Fibroblast of lung (primary cell): Measurements from ENCODE around the gene NAT8L. TPM values are rescaled to one million over a fixed set of nuclear protein-coding genes. Genes with fewer than 3 reads are reported as not detected.

Experiments used
- DNase-seq, 2 donors: peaks; one replicate each; pipeline versions ENCODE4 v3.0.0 to v3.0.0-alpha.2; 2010; ENCODE audit warnings: low read depth in 2 of 2
- H2AFZ ChIP-seq: 2 replicates; pipeline ENCODE4 v1.5.1; 2012; ENCODE audit warnings: low read length, control low read depth, inconsistent platforms
- H3K27ac ChIP-seq: 2 replicates; pipeline ENCODE4 v1.5.1; 2011; ENCODE audit warnings: low read length, control low read depth; ENCODE audit not compliant: insufficient read depth
- H3K27me3 ChIP-seq: 2 replicates; pipeline ENCODE4 v1.5.1; 2011; ENCODE audit warnings: mild to moderate bottlenecking, low read length; ENCODE audit not compliant: control insufficient read depth, insufficient read depth
- H3K36me3 ChIP-seq: 2 replicates; pipeline ENCODE4 v1.5.1; 2011; ENCODE audit warnings: low read length; ENCODE audit not compliant: control insufficient read depth, insufficient read depth
- H3K4me1 ChIP-seq: 2 replicates; pipeline ENCODE4 v1.5.1; 2011; ENCODE audit warnings: low read length; ENCODE audit not compliant: control insufficient read depth, insufficient read depth; ENCODE audit errors: extremely low read depth
- H3K4me2 ChIP-seq: 2 replicates; pipeline ENCODE4 v1.5.1; 2011; ENCODE audit warnings: low read length, control low read depth; ENCODE audit not compliant: insufficient read depth; ENCODE audit errors: extremely low read depth
- H3K4me3 ChIP-seq, 4 experiments: fragments of 200-600 bp in 1 of 4; sonication (generic) in 1 of 4; replicated peaks in 1 of 4; 2 replicates each; pipeline ENCODE4 v1.5.1; 2011 to 2016; ENCODE audit warnings: low read length in 4 of 4, low read depth in 3 of 4, mild to moderate bottlenecking in 3 of 4, control low read depth in 2 of 4, inconsistent platforms in 1 of 4, mixed read lengths in 1 of 4; ENCODE audit not compliant: insufficient read depth in 1 of 4; ENCODE audit errors: control extremely low read depth in 1 of 4
- H3K79me2 ChIP-seq: 2 replicates; pipeline ENCODE4 v1.5.1; 2012; ENCODE audit warnings: mild to moderate bottlenecking, low read length, inconsistent platforms; ENCODE audit not compliant: control insufficient read depth, insufficient read depth
- H3K9ac ChIP-seq: 2 replicates; pipeline ENCODE4 v1.5.1; 2011; ENCODE audit warnings: mild to moderate bottlenecking, low read length, control low read depth; ENCODE audit not compliant: insufficient read depth
- H3K9me3 ChIP-seq: 2 replicates; pipeline ENCODE4 v1.5.1; 2012; ENCODE audit warnings: low read depth, low read length; ENCODE audit not compliant: control insufficient read depth, insufficient read depth
- H4K20me1 ChIP-seq: 2 replicates; pipeline ENCODE4 v1.5.1; 2011; ENCODE audit warnings: low read length; ENCODE audit not compliant: control insufficient read depth, insufficient read depth; ENCODE audit errors: extremely low read depth
- CTCF ChIP-seq, 2 donors: IDR thresholded peaks in 1 of 2; conservative IDR thresholded peaks in 1 of 2; 1 replicate in 1 of 2; 2 replicates in 1 of 2; pipeline ENCODE4 v1.5.1; 2011 to 2012; ENCODE audit warnings: low read length in 2 of 2, control low read depth in 1 of 2, inconsistent platforms in 1 of 2, low read depth in 1 of 2, mild to moderate bottlenecking in 1 of 2
- EZH2 ChIP-seq: IDR thresholded peaks from 2 replicates; pipeline ENCODE4 v1.5.1; 2012; ENCODE audit warnings: low read length, control low read depth, mild to moderate bottlenecking; ENCODE audit errors: missing control alignments
- polyA plus RNA-seq, 2 donors: library from polyadenylated mRNA; depleted of rRNA in 1 of 2; stranded (reverse) in 1 of 2; unstranded in 1 of 2; fragments of >200 nt; gene quantifications; 2 replicates each; pipeline ENCODE4 v1.2.1, GENCODE V29; 2011 to 2012; ENCODE audit warnings: missing spikeins in 1 of 2
- total RNA-seq: library from RNA; depleted of rRNA; stranded (reverse); fragments of >200 nt; gene quantifications from 2 replicates; pipeline ENCODE4 v1.2.1, GENCODE V29; 2014

The NAT8L gene
- total and polyA plus RNA-seq, 2 donors (not counting 1 experiment from before 2014, with no cell fraction given), result 0.01 to 0.17 TPM

DNA sequence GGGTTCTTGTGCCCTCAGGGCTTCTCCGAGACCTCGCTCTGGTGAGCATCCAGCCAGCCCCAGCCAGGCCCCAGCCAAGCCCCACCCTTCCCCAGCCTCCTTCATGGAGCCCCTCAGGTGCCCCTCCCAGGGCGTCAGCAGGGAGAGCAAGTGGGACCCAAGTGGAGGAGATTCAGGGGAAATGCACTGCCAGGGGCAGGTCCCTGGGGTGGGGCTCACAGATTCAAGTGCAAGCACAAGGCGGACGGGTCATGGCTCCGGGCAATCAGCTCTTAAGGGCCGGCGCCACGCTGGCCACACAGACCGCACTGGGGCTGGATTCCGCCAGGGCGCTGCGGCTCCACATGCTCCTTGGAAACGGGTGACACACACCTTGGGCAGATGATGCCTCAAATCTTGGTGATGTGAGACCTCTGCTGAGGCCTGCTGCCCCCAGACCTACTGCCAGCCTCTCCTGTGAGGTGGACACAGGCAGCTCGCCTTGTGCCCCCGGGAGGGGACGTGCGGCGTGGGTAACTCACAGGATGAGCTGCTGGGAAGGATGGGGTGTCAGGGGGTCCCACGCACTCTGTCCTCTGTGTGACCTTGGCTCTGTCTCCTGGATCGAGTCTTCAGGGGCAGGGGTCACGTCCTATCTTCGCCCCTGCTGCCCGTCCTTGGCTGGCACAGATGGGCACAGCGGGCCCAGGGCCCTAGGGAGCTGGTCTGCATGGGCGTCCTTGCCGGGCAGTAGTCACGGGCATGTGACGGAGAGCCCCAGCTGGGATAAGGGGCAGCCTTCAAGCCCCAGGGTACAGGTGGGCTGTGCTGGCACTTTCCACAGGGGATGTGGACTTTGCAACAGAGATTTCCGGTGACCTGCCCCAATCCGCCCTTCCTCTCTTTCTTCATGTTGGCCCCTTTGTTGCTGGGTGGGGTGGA lies 17.1 kb downstream of the NAT8L start:
- H3K79me2 ChIP-seq, result no peaks in the 10 kb centered on the region
- no peak overlapping the region for H3K27ac ChIP-seq
- H3K4me1 ChIP-seq, result no peaks in the 10 kb centered on the region
- no peak overlapping the region for H3K4me2 ChIP-seq
- H3K4me3 ChIP-seq, result no peak overlapping the region
- H2AFZ ChIP-seq, result no peak overlapping the region
- H3K9me3 ChIP-seq, result no peaks in the 10 kb centered on the region
- no peaks in the 10 kb centered on the region for H3K27me3 ChIP-seq
- H4K20me1 ChIP-seq, result no peaks in the 10 kb centered on the region
- H3K36me3 ChIP-seq, result no peaks in the 10 kb centered on the region
- H3K9ac ChIP-seq, result no peak overlapping the region
- no peak for DNase-seq
- TF ChIP-seq EZH2 (no peak), CTCF (conservative IDR thresholded peaks at IDR 0.05 in 1 of 2, IDR thresholded peaks at IDR 0.05 in 1 of 2; ENCODE audit: low read depth in 1 of 2, low read length in 2 of 2) (no peak)

- no peaks in the 10 kb centered on the region for H4K20me1 ChIP-seq
- no peak overlapping the region for H3K9ac ChIP-seq
- DNase-seq, result no peak
- no peaks in the 10 kb centered on the region for H3K9me3 ChIP-seq
- no peak overlapping the region for H2AFZ ChIP-seq
- no peaks in the 10 kb centered on the region for H3K27me3 ChIP-seq
- no peak overlapping the region for H3K27ac ChIP-seq
- H3K36me3 ChIP-seq, result no peaks in the 10 kb centered on the region
- no peak overlapping the region for H3K4me2 ChIP-seq
- no peaks in the 10 kb centered on the region for H3K4me1 ChIP-seq
- TF ChIP-seq CTCF (conservative IDR thresholded peaks at IDR 0.05 in 1 of 2, IDR thresholded peaks at IDR 0.05 in 1 of 2; ENCODE audit: low read depth in 1 of 2, low read length in 2 of 2), result no peak
- no peak for TF ChIP-seq EZH2
- no peak overlapping the region for H3K4me3 ChIP-seq
- no peaks in the 10 kb centered on the region for H3K79me2 ChIP-seq
Observed at GRCh38 chr4:2076908-2077536, 17.9 kb downstream of the NAT8L start.
